Muscle of arm (tissue), 12 donors: ENCODE measurements around the gene NIBAN1. TPM values are rescaled to one million over a fixed set of nuclear protein-coding genes. Genes with fewer than 3 reads are reported as not detected.
"Not testable (repeated sequence)": the region's sequence is repeated elsewhere in the genome, so short reads cannot be mapped to it uniquely, and the experiment has no call there.

Source experiments
- DNase-seq: peaks from one replicate; pipeline ENCODE4 v3.0.0-alpha.2; 2013
- polyA plus RNA-seq, 12 donors: library from polyadenylated mRNA; unstranded; fragments of 120-200 nt; gene quantifications; one replicate each; pipeline ENCODE4 v1.2.1, GENCODE V29; 2013; ENCODE audit not compliant: insufficient read length in 12 of 12

Gene NIBAN1
- polyA plus RNA-seq, 12 donors, result 30.3 to 69.9 (median 56.7) TPM; not detected in 1

DNA sequence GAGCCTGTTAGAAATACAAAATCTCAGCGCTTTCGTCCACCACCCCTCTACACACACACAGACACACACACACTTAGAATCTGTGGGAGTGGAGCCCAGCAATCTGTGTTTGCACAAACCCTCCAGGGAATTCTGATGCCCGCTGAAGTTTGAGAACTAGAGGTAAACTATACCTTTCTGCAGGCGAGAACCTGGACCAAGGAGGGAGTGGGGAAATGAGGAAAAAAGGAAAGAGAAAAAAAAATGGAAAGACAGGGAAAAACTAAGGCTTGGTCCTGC lies 468 bp upstream of the NIBAN1 start:
- DNase-seq, result no peak

DNA sequence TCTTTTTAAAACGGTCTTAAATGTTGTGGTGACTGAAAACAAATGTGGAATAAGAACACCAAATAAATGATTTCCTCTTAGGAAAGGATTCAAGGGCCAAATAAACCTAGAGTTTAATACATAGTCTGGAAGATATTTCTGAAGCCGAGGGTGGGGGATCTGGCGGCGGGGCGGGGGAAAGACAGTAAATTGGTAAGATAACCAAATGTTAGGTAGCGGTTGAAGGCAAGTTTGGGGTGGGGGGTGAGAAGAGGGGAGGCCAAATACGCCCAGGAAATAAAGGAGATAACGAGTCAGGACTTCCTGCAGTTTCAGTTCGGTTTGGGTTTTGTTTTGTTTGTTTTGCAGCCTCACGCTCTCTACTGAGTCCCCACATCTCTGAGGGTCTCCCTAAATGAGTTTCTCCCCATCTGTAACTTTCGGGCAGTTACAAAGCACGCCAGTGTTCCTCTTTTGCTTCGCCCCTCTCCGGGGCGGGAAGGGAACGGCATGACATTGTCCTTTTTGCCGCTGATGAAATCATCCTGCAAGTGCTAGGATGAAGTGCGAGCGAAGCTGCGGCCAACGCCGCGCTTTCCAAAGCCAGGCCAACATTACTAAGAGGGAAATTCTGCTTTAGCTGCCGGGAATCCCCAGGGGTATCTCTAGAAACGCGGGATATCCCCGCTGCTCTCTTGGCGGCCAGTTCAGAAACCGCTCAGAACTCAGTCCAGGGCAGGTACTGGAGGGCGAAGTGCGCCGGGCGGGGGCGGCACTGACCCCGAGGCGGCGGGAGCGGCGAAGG lies 844 bp downstream of the NIBAN1 start:
- peak; percentile 68 for DNase-seq

DNA sequence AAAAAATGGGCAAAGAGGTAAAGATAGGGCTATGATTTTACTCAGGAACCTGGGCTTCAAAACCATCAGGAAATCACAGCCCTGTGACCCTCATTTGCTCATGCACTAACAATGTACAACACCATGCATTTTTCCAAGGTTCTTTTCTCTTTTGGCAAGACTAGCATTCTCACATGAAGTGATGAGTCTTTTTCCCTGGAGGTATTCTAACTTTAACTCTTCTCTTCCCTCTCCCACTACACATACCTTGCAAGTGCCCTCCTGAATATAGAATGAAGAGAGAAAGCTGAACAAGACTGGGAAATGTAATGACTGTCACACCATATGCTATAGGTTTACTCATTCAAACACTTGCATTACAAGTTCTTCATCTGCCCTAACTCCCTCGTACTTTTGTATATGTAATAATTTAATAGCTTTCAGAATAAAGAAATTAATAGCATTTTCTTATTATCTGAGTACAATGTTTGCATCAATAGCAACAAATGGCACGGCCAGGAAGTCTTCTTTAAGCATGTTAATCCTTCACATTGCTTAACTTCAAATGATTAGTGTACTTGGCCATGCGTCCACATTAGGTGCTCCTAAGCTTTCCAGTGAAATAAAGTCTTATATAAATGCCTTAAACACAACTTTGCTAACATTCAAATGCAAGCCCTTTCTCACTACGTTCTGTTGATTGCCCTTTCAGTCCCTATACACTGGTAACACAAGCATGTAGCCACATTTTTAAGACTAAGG lies 1.8 kb downstream of the NIBAN1 start:
- peak; percentile 59 for DNase-seq

DNA sequence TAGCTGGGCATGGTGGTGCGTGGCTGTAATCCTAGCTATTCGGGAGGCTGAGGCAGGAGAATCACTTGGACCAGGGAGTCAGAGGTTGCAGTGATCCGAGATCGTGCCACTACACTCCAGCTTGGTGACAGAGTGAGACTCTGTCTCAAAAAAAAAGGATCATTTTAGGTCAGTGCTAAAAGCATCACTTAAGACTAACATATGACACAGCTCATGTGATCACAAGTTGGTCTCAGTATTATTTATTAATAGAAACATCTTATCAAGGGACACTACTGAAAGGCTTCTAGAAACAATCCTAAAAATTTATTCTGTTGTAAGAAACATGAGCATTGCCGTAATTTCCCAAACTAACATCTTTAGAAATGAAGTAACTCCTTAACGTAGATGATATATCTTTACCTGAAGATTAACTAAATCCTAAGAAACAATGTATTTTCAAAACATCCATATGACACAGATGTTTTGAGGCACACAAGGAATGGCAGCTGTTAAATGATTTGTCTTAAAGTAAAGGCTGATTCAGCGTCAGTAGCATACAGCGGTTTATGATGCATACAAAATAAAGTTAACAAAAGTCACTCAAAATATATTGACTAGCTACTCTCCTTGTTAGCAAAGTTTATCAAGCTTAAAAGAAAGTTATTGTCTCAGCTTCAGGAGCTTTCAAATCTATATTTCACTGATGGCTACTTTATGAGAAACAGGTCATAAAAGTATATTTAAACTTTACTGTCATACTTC lies 2.6 kb downstream of the NIBAN1 start:
- DNase-seq, result peak; percentile 25

DNA sequence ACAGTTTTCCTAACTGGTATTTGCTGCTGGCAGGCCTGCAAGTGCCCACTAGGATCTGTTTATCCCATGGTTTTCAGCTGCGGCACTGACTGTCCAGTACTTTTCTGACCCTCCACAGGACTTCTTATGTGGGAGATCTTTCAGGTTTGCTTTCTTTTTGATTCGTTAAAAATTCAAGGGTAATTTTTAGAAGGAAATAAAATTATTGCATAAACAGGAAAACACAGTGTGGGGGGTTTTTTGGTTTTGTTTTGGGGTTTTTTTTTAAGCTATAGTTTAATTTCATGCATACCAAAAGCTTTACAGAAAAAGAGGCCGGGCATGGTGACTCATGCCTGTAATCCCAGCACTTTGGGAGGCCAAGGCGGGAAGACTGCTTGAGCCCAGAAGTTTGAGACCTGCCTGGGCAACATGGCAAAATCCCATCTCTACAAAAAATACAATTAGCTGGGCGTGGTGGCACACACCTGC lies 3.6 kb downstream of the NIBAN1 start:
- no peak for DNase-seq

- DNase-seq, result peak; percentile 58
Observed at GRCh38 chr1:184966989-184967388, 7.3 kb downstream of the NIBAN1 start.

- DNase-seq, result no peak
Observed at GRCh38 chr1:184965944-184966860, 8.1 kb downstream of the NIBAN1 start.

- DNase-seq, result no peak
Observed at GRCh38 chr1:184965439-184965838, 8.9 kb downstream of the NIBAN1 start.

GRCh38 chr1:184959626-184960025 lies 14.7 kb downstream of the NIBAN1 start:
- DNase-seq, result peak; percentile 72

GRCh38 chr1:184958554-184959353 lies 15.6 kb downstream of the NIBAN1 start:
- DNase-seq, result peak; percentile 51

DNA sequence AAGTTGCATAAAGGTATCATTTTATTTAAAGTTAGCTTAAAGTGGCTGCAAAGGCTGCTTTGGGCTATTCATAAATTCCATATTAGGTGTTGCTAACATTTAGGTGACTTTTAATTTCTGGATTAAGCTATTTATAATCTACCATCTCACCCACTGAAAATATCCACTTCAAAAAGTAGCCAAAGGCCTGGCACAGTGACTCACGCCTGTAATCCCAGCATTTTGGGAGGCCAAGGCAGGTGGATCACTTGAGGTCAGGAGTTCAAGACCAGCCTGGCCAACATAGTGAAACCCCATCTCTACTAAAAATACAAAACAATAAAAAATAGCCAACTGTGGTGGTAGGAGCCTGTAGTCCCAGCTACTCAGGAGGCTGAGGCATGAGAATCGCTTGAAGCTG lies 16.4 kb downstream of the NIBAN1 start:
- not testable (repeated sequence) for DNase-seq

DNA sequence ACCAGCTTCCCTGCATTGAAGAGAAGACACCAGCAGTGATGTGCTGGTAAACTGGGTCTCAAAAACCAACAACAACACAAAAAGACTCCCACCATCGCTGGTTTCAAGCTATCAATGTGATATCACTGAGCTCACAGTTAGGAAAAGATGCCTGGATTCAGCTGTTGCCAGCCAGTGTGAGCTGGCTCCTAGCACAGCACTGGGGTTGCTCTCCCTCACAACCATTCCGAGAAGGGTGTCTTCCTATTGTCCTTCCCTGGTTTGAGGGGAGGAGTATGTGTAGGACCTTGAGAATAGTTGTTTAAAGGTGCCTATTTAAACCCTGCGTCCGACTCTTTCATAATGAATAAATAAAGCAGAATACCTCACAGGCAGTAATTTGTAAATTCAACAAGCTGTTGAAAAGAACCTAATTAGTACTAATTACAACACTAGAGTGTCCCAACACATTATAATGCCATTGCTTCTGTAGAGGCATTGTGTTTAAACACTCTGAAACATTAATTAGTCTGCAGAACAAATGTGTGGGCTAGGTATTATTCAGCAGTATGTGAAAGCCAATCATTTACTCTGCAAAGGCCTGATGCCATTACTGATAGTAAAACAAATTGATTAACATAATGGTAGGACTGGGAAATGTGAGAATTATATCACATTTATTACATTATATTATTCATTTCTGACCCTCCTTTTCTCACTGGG lies 17.2 kb downstream of the NIBAN1 start:
- DNase-seq, result no peak

DNA sequence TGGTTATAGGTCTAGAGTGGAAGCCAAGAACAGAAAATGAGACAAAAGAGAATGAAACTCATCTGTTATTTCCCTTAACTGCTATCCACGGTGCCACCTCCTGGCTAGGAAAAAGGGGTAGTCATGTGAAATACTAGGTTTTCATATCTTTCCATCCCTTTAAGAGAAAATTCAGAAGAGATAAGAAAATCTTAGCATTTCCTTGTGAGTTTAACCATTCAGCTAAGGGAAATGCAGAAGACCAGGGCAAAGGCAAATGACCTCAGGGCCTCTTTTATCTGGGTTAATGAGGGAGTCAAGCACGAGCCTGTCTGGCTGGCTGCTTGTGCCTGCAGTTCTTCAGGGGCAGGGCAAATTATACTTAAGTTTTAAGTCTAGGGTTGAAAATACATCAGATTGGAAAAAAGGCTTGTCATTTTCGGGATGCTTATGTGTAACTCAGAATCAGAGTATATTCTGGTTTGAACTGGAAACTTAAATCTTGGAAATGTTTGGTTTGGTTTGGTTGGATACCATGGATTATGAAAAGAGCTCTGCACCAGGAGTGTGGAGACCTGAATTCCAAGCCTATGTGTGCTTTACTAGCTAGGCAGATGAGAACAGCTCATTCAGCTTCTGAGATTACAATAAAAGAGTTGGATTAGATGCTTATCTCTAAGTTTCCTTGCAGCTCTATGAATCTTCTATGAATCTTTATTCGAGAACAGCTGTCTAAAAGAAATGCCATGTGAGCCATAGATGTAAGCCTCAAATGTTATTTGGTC lies 19.9 kb downstream of the NIBAN1 start:
- no peak for DNase-seq

DNA sequence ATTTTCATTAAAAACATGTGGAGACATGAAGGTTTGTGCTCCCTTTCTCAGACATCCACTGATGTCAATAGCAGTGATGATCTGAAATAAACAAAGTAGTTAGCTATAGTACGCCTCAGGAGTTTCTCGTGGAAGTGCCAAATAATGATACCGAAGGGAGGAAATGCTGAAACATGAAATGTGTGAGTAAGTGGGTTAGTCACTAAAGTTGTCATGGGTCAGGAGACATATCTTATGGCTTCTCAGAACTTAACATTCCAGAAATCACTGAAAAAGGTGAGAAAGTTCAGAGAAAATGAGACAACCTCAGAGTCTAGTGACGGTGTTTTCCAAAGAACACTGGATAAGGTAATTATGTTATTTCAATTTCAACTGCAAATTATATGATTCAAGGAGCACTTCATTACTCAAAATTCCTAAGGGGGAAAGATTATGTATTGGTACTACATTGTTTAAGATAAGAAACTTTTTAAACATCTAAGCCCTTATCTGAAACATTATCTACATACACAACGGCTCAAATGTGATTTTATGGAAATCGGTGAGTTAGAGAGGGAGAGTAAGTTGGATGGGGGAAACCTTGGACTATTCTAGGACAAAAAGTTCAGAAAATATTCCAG lies 20.6 kb downstream of the NIBAN1 start:
- DNase-seq, result no peak

DNA sequence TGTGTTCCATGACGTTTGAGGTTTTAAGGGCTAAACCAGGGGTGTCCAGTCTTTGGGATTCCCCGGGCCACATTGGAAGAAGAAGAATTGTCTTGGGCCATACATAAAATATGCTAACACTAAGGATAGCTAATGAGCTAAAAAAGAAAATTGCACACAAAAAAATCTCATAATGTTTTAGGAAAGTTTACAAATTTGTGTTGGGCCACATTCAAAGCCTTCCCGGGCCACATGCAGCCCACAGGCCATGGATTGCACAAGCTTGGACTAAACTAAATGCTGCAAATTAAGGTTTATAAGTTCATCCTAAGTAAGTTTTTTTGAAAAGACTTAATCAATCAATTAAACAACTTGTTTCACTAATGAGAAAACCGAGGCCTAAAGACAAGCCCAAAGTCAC lies 21.9 kb downstream of the NIBAN1 start:
- DNase-seq, result no peak

- no peak for DNase-seq
Observed at GRCh38 chr1:184951788-184952187, 22.5 kb downstream of the NIBAN1 start.

DNA sequence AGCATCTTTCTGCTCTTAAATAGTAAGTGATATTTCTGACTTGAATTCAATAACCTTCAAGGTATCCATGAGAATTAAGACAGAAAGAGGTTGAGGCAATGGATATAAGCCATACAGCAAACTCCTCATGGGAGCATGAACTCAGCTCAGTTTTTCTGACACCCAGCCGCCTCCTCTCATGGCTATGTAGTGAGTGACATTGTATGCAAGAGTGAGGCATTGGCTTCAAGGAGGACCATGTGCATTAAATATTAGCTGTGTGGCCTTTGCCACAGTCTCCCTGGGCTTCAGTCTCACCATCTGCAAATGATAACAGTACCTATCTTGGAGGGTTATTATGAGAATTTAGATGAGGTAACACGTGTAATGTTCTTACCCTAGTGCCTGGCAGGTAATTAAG lies 23.4 kb downstream of the NIBAN1 start:
- DNase-seq, result no peak

DNA sequence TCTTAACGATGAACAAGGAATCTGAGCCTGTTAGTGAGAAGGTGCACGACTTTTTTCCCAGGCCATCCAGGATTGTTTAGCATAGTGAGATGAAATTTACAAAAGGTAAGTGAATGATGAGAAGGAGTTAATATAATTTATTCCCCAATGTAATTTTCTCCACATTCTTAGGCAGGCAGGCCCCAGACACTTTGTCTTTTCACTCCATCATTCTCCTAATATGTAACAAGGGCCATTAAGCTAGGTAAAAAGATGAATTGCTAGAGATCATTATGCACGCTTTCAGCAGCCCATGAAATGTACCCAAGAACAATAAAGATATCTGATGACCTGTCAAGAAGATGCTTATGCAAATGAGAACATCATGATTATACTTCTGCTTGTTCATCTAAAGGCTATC lies 24.1 kb downstream of the NIBAN1 start:
- no peak for DNase-seq
